ENCODE data around the gene NOVA2. TPM values are rescaled to one million over a fixed set of nuclear protein-coding genes. Genes with fewer than 3 reads are reported as not detected.

The NOVA2 gene
- total RNA-seq, 4 donors from 2014 or later = 0.67 to 5.1 (median 3.0) TPM

DNA sequence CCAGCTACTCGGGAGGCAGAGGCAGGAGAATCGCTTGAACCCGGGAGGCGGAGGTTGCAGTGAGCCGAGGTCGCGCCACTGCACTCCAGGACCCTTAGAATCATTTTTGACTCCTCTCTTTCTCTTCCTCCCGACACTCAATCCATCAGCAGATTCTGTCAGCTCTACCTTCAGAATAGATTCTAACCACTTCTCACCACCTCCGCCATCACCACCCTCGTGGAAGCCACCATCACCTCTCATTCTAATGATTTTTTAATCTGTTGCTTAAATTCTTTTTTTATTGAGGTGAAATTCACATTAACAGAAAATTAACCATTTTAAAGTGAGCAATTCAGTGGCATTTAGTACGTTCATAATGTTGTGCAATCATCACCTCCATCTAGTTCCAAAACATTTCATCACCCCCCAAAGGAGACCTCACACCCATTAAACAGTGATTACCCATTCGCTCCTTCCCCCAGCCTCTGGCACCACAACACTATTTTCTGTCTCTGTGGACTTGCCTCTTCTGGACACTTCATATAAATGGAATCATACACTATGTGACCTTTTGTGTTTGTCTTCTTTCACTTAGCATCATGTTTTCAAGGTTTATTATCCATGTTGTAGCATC, 16.6 kb upstream of the NOVA2 start:
- TF ChIP-seq EP300 (IDR thresholded peaks at IDR 0.05) = no peak
- ATAC-seq = no peak
- H3K27ac ChIP-seq = no peak overlapping the region
- WGBS, 2 donors (ENCODE audit: low coverage in 1 of 2) = 63 to 85% methylated on average over 5 to 12 of the region's 12 CpGs
- H3K4me3 ChIP-seq = no peak overlapping the region
- H3K4me1 ChIP-seq = peaks cover 0 to 5% (median 0%) of the 10 kb centered on the region in 3 donors
- peaks cover 32% of the 10 kb centered on the region for H3K27me3 ChIP-seq
- H3K9me3 ChIP-seq = no peaks in the 10 kb centered on the region
- H3K36me3 ChIP-seq = no peaks in the 10 kb centered on the region

DNA sequence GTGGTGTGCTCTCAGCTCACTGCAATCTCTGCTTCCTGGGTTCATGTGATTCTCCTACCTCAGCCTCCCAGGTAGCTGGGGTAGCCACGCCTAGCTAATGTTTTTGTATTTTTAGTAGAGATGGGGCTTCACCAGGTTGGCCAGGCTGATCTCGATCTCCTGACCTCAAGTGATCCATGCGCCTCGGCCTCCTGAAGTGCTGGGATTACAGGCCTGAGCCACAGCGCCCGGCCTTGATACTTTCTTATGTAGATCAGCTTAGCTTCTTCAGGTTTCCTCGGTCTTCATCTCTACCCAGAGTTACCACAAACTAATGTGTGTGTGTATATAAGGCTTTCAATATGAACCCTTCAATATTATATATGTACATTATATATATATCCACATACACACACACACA, 11.7 kb upstream of the NOVA2 start:
- TF ChIP-seq POLR2A (IDR thresholded peaks at IDR 0.05) = no peak
- TF ChIP-seq, protein P1, sequence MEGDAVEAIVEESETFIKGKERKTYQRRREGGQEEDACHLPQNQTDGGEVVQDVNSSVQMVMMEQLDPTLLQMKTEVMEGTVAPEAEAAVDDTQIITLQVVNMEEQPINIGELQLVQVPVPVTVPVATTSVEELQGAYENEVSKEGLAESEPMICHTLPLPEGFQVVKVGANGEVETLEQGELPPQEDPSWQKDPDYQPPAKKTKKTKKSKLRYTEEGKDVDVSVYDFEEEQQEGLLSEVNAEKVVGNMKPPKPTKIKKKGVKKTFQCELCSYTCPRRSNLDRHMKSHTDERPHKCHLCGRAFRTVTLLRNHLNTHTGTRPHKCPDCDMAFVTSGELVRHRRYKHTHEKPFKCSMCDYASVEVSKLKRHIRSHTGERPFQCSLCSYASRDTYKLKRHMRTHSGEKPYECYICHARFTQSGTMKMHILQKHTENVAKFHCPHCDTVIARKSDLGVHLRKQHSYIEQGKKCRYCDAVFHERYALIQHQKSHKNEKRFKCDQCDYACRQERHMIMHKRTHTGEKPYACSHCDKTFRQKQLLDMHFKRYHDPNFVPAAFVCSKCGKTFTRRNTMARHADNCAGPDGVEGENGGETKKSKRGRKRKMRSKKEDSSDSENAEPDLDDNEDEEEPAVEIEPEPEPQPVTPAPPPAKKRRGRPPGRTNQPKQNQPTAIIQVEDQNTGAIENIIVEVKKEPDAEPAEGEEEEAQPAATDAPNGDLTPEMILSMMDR (IDR thresholded peaks at IDR 0.05) = no peak
- no peak for TF ChIP-seq EP300 (IDR thresholded peaks at IDR 0.05)
- no peak for TF ChIP-seq POLR2AphosphoS5 (IDR thresholded peaks at IDR 0.05)
- Histone ChIP-seq H3K4me1 (no peaks in the 10 kb centered on the region), H3K27me3 (peaks cover 57% of the 10 kb centered on the region), H3K4me3 (no peak overlapping the region), H3K9me3 (no peaks in the 10 kb centered on the region), H3K36me3 (no peaks in the 10 kb centered on the region), H3K27ac (no peak overlapping the region)
- no peak for ATAC-seq
- WGBS, 2 donors (ENCODE audit: low coverage in 1 of 2) = 79 to 86% methylated on average over 4 to 7 of the region's 7 CpGs

DNA sequence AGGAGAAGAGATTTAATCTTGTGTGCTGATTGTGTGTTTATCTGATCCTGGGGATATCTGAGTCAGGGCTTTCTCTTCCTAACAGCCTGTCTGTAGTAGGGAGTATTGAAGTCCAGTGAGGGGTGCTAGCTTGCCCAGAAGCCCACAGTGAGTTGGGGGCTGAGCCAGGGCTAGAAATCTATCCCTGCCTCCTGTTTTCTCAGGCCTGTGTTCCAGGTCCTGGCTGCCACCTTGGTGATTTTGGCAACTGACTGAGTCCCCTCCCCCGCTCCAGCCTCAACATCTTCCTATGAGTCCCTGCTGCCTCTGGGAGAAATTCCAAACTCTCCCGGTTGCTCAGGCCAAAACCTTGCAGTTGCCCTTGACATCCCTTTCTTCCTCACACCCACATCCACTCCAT, 7.7 kb upstream of the NOVA2 start:
- 30 to 36% methylated on average over 2 of the region's 2 CpGs for WGBS, 2 donors (ENCODE audit: low coverage in 1 of 2)
- no peaks in the 10 kb centered on the region for H3K36me3 ChIP-seq
- no peak for ATAC-seq
- H3K4me3 ChIP-seq = no peak overlapping the region
- H3K27ac ChIP-seq = no peak overlapping the region
- H3K4me1 ChIP-seq = no peaks in the 10 kb centered on the region
- H3K27me3 ChIP-seq = peaks cover 58% of the 10 kb centered on the region
- no peaks in the 10 kb centered on the region for H3K9me3 ChIP-seq
- no peak for TF ChIP-seq POLR2AphosphoS5 (IDR thresholded peaks at IDR 0.05)
- no peak for TF ChIP-seq POLR2A (IDR thresholded peaks at IDR 0.05)
- TF ChIP-seq EP300 (IDR thresholded peaks at IDR 0.05) = no peak
- TF ChIP-seq, protein P1 (IDR thresholded peaks at IDR 0.05) = no peak

DNA sequence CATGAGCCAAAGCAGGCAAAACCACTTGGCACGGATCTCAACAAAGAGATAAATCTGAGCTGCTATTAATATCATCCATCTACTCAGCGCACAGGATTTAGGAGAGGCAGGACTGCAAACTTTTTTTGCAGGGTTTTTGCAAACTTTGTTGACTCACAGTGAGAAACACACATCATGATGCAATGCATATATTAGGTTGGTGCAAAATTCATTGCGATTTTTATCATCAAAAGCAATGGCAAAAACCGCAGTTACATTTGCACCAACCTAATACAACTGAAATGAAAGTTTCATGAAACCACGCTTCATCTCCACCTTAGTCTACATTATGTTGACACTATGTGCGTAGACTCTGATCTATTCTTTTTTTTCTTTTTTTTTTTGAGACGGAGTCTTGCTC, 4.5 kb upstream of the NOVA2 start:
- no peaks in the 10 kb centered on the region for H3K9me3 ChIP-seq
- TF ChIP-seq EP300 (IDR thresholded peaks at IDR 0.05) (no peak), POLR2A (IDR thresholded peaks at IDR 0.05) (no peak), POLR2AphosphoS5 (IDR thresholded peaks at IDR 0.05) (no peak)
- TF ChIP-seq, protein P1 (IDR thresholded peaks at IDR 0.05) = no peak
- H3K27ac ChIP-seq = no peak overlapping the region
- WGBS, 2 donors (ENCODE audit: low coverage in 1 of 2) = 76 to 77% methylated on average over 7 of the region's 7 CpGs
- H3K4me3 ChIP-seq = no peak overlapping the region
- H3K27me3 ChIP-seq = peaks cover 70% of the 10 kb centered on the region
- peaks cover 0 to 9% (median 0%) of the 10 kb centered on the region in 3 donors for H3K4me1 ChIP-seq
- H3K36me3 ChIP-seq = no peaks in the 10 kb centered on the region
- ATAC-seq = no peak

DNA sequence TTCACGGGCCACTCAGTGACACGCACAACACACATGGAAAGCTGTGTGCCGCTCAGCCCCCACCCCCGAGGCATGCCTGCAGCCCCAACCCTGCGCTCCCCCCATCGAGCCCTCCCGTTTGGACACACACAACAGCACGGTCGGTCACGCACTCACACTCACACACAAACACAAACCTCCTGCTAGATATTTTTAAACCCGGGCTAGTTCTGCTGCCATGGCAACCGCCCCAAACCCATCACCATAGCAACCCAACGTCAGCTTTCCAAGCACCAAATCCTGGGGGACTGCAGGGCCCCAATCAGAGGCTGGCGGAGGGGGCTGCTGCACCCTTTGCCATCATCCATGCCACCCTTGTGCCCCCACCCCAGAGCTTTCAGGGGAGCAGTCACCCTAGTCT, 2.5 kb upstream of the NOVA2 start:
- no peak for ATAC-seq
- Histone ChIP-seq H3K4me1 (peaks cover 0 to 20% (median 3%) of the 10 kb centered on the region in 3 donors), H3K36me3 (no peaks in the 10 kb centered on the region), H3K9me3 (no peaks in the 10 kb centered on the region), H3K27me3 (peaks cover 77% of the 10 kb centered on the region), H3K27ac (no peak overlapping the region), H3K4me3 (no peak overlapping the region)
- WGBS, 2 donors (ENCODE audit: low coverage in 1 of 2) = 27 to 28% methylated on average over 7 to 8 of the region's 14 CpGs
- no peak for TF ChIP-seq POLR2AphosphoS5 (IDR thresholded peaks at IDR 0.05)
- no peak for TF ChIP-seq POLR2A (IDR thresholded peaks at IDR 0.05)
- TF ChIP-seq, protein P1 (IDR thresholded peaks at IDR 0.05) = no peak
- no peak for TF ChIP-seq EP300 (IDR thresholded peaks at IDR 0.05)
